GM19468 (cell line): ENCODE measurements around the gene RSPO1.

Experiments used
- ATAC-seq: cut with Tn5 transposase; IDR thresholded peaks from one replicate; pipeline ENCODE4 v1.9.1; 2021; ENCODE audit warnings: mild to moderate bottlenecking, moderate library complexity, moderate number of reproducible peaks; ENCODE audit not compliant: unreplicated experiment; ENCODE audit errors: extremely low read depth

The RSPO1 gene

DNA sequence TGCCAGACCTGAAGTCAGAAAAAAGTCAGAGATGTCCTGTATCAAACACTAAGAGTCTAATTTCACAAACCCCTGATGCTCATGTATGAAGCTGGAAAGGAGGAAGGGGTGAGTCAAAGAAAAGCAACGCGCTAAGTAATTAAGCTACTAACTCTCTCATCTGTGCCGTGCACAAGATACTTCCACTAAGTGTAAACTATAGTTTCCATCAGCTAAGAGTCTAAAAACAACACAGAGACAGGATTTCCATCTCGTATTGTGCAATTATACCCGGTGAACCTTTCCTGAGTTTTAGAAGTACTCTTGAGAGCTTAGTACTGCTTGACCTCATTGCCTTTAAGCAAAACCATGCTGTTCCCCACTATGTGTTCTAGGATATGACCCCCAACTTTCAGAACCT is 59.0 kb downstream of the RSPO1 start:
- ATAC-seq, result no peak

DNA sequence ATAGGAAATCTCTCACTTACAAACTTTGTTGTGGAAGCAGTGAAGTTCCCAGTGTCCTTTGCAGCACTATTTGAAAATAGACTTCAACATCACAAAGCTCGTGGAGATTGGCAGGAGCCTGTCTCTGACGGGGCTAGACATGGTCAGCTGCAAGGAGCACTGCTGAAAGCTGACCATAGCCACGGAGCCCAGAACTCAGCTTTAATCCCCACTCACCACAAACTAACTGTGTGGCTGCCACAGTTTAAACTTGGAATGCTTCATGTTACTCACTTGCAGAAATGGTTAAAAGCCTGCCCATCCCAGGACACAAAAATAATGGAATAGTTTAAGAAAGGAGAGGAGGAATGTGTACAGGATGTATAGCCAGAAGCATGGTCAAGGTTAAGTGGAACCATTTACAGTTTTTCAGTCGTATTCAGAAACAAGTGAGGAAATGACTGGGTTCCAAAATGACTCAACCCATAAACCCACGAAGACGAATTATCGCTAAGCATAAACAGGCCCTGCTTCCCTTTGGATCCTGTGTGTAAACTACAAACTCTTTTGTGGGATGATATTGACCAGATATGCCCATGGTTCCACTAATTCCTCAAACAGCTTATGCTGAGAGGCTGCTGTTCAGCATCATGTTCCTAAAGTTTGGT is 59.7 kb downstream of the RSPO1 start:
- no peak for ATAC-seq

DNA sequence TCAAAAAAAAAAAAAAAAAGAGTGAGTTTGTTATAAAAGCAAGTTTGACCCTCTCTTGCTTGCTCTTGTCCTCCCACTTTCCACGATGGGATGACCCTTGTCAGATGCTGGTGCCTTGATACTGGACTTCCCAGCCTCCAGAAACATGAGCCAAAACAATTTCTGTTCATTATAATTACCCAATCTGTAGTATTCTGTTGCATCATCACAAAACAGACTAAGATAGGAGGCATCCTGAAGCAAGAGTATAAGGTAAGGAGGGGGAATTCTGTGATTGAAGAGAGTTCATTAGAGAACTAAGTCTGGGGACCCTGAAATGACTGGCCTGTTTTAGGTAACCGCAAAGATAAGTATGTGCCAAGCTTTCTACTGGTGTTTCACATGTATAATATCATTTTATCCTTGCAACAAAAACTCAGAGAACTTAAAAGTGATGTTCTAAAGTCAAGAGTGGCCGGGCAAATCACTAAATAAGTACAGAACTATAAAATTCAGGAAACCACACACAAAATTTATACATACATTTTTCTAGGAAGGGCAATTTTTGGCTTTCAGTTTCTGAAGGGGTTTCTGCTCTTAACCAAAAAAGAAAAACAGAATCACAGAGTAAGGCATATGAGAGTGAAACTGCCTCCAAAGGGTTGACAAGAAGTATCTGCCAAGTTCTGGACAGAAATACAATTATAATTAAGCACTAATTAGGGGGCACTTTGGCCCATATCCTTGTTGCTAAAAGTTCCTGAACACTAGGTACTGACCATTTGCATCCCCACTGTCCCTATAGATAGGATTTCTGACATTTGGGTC is 64.0 kb downstream of the RSPO1 start:
- ATAC-seq, result no peak

DNA sequence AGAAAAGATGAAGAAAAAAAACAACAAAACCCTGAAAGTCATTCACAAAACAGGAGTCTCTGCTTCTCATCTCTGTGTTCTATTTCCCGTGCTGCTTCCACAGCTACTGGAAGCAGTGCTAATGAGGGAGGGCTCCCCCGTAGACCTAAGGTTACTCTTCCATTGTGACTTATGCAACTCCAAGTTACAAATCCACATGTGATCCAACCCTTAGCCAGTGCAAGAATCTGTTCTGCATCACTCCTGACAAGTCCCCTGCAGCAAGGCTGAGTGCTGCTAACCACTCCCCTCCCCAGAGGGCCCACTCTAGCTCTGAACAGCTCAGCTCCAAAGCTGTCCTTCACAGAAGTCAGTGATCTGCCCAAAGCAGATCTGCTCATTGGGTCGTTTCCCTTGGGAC is 67.7 kb downstream of the RSPO1 start:
- no peak for ATAC-seq

DNA sequence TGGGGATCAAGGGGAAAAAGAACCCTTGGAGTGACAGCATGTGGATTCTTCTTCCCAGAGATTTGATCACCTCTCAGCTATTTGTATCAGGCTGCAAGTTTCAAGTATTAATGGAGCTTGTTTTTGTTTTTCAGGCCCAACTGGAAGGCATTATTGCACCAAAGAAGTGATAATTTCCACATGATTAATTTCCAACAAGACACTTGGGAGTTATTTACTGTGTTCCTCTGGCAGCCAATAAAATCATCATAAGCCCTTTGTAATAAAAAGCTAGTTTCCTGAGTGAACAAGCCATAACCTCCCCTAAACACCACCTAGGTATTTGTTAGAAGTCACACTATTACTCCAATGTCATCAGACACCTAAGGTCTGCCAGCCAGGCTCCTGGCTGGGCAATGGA is 69.8 kb downstream of the RSPO1 start:
- ATAC-seq, result no peak

DNA sequence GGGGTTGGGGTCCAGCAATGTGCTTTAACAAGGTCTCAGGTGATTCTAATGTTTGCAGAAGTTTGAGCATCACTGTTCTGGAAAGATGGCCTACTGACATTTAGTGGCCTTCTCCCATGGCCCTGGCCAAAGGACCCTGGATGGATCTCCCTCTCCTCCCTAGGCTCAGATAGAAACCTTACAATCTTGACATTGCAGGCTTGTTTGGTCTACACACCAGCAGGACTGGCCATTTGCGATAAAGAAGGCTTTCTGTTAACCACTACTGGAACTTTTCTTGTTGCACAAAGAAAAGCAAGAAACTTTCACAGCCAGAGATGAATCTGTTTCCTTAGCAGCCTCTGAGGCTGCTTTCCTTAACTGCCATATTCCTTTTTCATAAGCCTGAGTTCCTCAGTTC is 71.7 kb downstream of the RSPO1 start:
- no peak for ATAC-seq
